ENCODE measurements around the gene SPOCK2.

- TF ChIP-seq, protein P1, sequence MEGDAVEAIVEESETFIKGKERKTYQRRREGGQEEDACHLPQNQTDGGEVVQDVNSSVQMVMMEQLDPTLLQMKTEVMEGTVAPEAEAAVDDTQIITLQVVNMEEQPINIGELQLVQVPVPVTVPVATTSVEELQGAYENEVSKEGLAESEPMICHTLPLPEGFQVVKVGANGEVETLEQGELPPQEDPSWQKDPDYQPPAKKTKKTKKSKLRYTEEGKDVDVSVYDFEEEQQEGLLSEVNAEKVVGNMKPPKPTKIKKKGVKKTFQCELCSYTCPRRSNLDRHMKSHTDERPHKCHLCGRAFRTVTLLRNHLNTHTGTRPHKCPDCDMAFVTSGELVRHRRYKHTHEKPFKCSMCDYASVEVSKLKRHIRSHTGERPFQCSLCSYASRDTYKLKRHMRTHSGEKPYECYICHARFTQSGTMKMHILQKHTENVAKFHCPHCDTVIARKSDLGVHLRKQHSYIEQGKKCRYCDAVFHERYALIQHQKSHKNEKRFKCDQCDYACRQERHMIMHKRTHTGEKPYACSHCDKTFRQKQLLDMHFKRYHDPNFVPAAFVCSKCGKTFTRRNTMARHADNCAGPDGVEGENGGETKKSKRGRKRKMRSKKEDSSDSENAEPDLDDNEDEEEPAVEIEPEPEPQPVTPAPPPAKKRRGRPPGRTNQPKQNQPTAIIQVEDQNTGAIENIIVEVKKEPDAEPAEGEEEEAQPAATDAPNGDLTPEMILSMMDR (IDR thresholded peaks at IDR 0.05), result no peak
- TF ChIP-seq POLR2AphosphoS5 (IDR thresholded peaks at IDR 0.05; ENCODE audit: low read depth, low read length) (no peak), SIN3A (IDR thresholded peaks at IDR 0.05; ENCODE audit: borderline replicate concordance, insufficient read depth, low read depth, low read length) (no peak)
These were observed 42.8 kb downstream of the SPOCK2 start for GRCh38 chr10:72045586-72045985.
